ENCODE results near the gene CAMTA2.
"Not testable (repeated sequence)": the region's sequence is repeated elsewhere in the genome, so short reads cannot be mapped to it uniquely, and the experiment has no call there.

CAMTA2 gene, protein sequence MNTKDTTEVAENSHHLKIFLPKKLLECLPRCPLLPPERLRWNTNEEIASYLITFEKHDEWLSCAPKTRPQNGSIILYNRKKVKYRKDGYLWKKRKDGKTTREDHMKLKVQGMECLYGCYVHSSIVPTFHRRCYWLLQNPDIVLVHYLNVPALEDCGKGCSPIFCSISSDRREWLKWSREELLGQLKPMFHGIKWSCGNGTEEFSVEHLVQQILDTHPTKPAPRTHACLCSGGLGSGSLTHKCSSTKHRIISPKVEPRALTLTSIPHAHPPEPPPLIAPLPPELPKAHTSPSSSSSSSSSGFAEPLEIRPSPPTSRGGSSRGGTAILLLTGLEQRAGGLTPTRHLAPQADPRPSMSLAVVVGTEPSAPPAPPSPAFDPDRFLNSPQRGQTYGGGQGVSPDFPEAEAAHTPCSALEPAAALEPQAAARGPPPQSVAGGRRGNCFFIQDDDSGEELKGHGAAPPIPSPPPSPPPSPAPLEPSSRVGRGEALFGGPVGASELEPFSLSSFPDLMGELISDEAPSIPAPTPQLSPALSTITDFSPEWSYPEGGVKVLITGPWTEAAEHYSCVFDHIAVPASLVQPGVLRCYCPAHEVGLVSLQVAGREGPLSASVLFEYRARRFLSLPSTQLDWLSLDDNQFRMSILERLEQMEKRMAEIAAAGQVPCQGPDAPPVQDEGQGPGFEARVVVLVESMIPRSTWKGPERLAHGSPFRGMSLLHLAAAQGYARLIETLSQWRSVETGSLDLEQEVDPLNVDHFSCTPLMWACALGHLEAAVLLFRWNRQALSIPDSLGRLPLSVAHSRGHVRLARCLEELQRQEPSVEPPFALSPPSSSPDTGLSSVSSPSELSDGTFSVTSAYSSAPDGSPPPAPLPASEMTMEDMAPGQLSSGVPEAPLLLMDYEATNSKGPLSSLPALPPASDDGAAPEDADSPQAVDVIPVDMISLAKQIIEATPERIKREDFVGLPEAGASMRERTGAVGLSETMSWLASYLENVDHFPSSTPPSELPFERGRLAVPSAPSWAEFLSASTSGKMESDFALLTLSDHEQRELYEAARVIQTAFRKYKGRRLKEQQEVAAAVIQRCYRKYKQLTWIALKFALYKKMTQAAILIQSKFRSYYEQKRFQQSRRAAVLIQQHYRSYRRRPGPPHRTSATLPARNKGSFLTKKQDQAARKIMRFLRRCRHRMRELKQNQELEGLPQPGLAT

GRCh38 chr17:4986951-4987766, at the start of gene CAMTA2:
Gene CAMTA2 (minus strand): TSS chr17:4987675. CDS start chr17:4986222, 1,453 bp downstream.
- H3K27me3 ChIP-seq (ENCODE audit: control insufficient read depth, insufficient read depth, low read length) = no peaks in the 10 kb centered on the region
- peak within 1 kb of the TSS; percentile 82 for H3K4me3 ChIP-seq (ENCODE audit: low read depth, low read length)
- no peaks in the 10 kb centered on the region for H3K9me3 ChIP-seq (ENCODE audit: control insufficient read depth, insufficient read depth, low read length)
- peaks cover 4% of the 10 kb centered on the region for H3K4me1 ChIP-seq (ENCODE audit: control insufficient read depth, insufficient read depth, low read length)
- H3K9ac ChIP-seq (ENCODE audit: low read depth, low read length) = peak within 1 kb of the TSS; percentile 54
- H3K36me3 ChIP-seq (ENCODE audit: control insufficient read depth, insufficient read depth, low read length) = no peaks in the 10 kb centered on the region

GRCh38 chr17:5035315-5035714, 47.8 kb upstream of the CAMTA2 start, which contains the start of gene SLC52A1:
Gene SLC52A1 (minus strand): TSS chr17:5035426. CDS start chr17:5034606, 820 bp downstream.
- no peaks in the 10 kb centered on the region for H3K27me3 ChIP-seq (ENCODE audit: control insufficient read depth, insufficient read depth, low read length)
- no peaks in the 10 kb centered on the region for H3K9me3 ChIP-seq (ENCODE audit: control insufficient read depth, insufficient read depth, low read length)
- no peaks in the 10 kb centered on the region for H3K4me1 ChIP-seq (ENCODE audit: control insufficient read depth, insufficient read depth, low read length)
- no peaks in the 10 kb centered on the region for H3K36me3 ChIP-seq (ENCODE audit: control insufficient read depth, insufficient read depth, low read length)
- H3K4me3 ChIP-seq (ENCODE audit: low read depth, low read length) = peak within 1 kb of the TSS; percentile 39
- H3K9ac ChIP-seq (ENCODE audit: low read depth, low read length) = no peak within 1 kb of the TSS

GRCh38 chr17:5034651-5035050, 47.2 kb upstream of the CAMTA2 start:
- H3K4me3 ChIP-seq (ENCODE audit: low read depth, low read length) = peak overlapping the region; percentile 39
- no peaks in the 10 kb centered on the region for H3K4me1 ChIP-seq (ENCODE audit: control insufficient read depth, insufficient read depth, low read length)
- H3K27me3 ChIP-seq (ENCODE audit: control insufficient read depth, insufficient read depth, low read length) = no peaks in the 10 kb centered on the region
- no peaks in the 10 kb centered on the region for H3K9me3 ChIP-seq (ENCODE audit: control insufficient read depth, insufficient read depth, low read length)
- no peak overlapping the region for H3K9ac ChIP-seq (ENCODE audit: low read depth, low read length)
- H3K36me3 ChIP-seq (ENCODE audit: control insufficient read depth, insufficient read depth, low read length) = no peaks in the 10 kb centered on the region

GRCh38 chr17:5034063-5034462, 46.6 kb upstream of the CAMTA2 start:
- Histone ChIP-seq H3K9me3 (ENCODE audit: control insufficient read depth, insufficient read depth, low read length) (no peaks in the 10 kb centered on the region), H3K27me3 (ENCODE audit: control insufficient read depth, insufficient read depth, low read length) (no peaks in the 10 kb centered on the region), H3K4me1 (ENCODE audit: control insufficient read depth, insufficient read depth, low read length) (no peaks in the 10 kb centered on the region), H3K36me3 (ENCODE audit: control insufficient read depth, insufficient read depth, low read length) (no peaks in the 10 kb centered on the region), H3K9ac (ENCODE audit: low read depth, low read length) (no peak overlapping the region), H3K4me3 (ENCODE audit: low read depth, low read length) (no peak overlapping the region)

GRCh38 chr17:5033352-5034015, 46.0 kb upstream of the CAMTA2 start:
- H3K4me3 ChIP-seq (ENCODE audit: low read depth, low read length) = no peak overlapping the region
- H3K4me1 ChIP-seq (ENCODE audit: control insufficient read depth, insufficient read depth, low read length) = no peaks in the 10 kb centered on the region
- H3K9ac ChIP-seq (ENCODE audit: low read depth, low read length) = no peak overlapping the region
- H3K36me3 ChIP-seq (ENCODE audit: control insufficient read depth, insufficient read depth, low read length) = no peaks in the 10 kb centered on the region
- H3K27me3 ChIP-seq (ENCODE audit: control insufficient read depth, insufficient read depth, low read length) = no peaks in the 10 kb centered on the region
- H3K9me3 ChIP-seq (ENCODE audit: control insufficient read depth, insufficient read depth, low read length) = no peaks in the 10 kb centered on the region

GRCh38 chr17:5032865-5033264, 45.4 kb upstream of the CAMTA2 start:
- H3K36me3 ChIP-seq (ENCODE audit: control insufficient read depth, insufficient read depth, low read length) = no peaks in the 10 kb centered on the region
- H3K9me3 ChIP-seq (ENCODE audit: control insufficient read depth, insufficient read depth, low read length) = no peaks in the 10 kb centered on the region
- no peak overlapping the region for H3K9ac ChIP-seq (ENCODE audit: low read depth, low read length)
- H3K4me3 ChIP-seq (ENCODE audit: low read depth, low read length) = no peak overlapping the region
- no peaks in the 10 kb centered on the region for H3K4me1 ChIP-seq (ENCODE audit: control insufficient read depth, insufficient read depth, low read length)
- no peaks in the 10 kb centered on the region for H3K27me3 ChIP-seq (ENCODE audit: control insufficient read depth, insufficient read depth, low read length)

DNA sequence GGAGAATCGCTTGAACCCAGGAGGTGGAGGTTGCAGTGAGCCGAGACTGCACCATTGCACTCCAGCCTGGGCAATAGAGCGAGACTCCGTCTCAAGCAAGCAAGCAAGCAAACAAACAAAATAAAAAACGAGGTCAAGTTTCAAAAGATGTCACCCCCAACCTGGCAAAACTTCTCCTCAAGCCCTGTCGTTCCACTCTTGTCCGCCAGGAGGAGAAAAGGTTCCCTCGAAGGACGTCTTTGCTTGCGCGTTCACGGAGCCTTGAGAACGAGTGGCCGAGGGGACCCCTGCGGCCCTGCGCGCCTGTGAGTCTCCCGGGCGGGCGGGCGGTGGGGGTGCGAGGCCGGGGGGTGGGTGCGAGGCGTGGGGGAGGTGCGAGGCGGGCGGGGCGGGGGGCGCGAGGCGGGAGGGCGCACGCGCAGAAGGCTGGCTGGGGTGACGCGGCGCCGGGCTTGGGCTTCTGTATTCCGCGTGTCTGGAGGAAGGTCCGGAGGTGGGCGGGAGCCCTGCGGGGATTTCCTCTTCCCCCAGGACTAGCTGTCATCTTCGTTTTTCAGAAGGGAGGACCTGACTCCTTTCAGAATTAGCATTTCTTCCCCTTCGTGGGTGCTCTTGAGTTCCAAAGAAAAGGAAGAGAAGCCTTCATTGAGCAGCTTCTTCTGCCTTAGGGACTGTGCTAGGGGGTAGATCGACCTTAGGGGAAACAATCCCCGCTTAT, 44.0 kb upstream of the CAMTA2 start:
- Histone ChIP-seq H3K4me1 (ENCODE audit: control insufficient read depth, insufficient read depth, low read length) (no peaks in the 10 kb centered on the region), H3K27me3 (ENCODE audit: control insufficient read depth, insufficient read depth, low read length) (no peaks in the 10 kb centered on the region), H3K9me3 (ENCODE audit: control insufficient read depth, insufficient read depth, low read length) (no peaks in the 10 kb centered on the region), H3K4me3 (ENCODE audit: low read depth, low read length) (peak overlapping the region; percentile 47), H3K9ac (ENCODE audit: low read depth, low read length) (no peak overlapping the region), H3K36me3 (ENCODE audit: control insufficient read depth, insufficient read depth, low read length) (no peaks in the 10 kb centered on the region)

DNA sequence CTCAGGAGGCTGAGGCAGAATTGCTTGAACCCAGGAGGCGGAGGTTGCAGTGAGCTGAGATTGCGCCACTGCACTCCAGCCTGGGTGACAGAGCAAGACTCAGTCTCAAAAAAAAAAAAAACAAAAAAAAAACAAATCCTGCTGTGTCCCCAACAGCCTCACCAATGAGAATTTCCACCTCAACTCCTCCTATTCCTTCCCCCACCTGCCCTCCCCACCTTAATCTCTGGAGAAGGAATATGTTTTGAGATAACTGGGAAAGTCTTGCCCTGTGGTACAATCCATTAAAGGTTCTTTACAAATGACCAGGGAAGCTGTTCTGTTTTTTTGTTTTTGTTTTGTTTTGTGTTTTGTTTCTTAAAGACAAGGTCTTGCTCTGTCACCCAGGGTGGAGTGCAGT, 42.7 kb upstream of the CAMTA2 start:
- H3K36me3 ChIP-seq (ENCODE audit: control insufficient read depth, insufficient read depth, low read length); H3K4me1 ChIP-seq (ENCODE audit: control insufficient read depth, insufficient read depth, low read length); H3K9ac ChIP-seq (ENCODE audit: low read depth, low read length); H3K27me3 ChIP-seq (ENCODE audit: control insufficient read depth, insufficient read depth, low read length); H3K4me3 ChIP-seq (ENCODE audit: low read depth, low read length); H3K9me3 ChIP-seq (ENCODE audit: control insufficient read depth, insufficient read depth, low read length): not testable (repeated sequence)

DNA sequence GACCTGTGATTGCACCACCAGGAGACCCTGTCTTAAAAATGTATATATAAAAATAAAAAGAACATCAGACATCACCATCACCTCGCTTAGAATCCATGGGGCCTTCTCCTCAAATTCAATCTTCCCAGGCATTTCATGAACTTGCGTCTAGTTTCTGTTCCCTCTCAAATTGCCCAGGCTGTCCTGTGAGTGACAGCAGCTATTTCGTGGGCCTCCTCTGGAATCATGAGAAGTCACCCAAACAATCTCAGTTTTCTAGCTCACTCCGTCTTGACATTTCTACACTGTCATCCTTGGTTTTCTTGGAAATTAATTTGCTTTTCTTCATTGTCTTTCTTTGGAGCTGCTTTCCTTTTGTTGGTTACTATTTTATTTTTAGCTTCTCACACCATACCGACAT, 40.4 kb upstream of the CAMTA2 start:
- H3K4me3 ChIP-seq (ENCODE audit: low read depth, low read length) = no peak overlapping the region
- H3K4me1 ChIP-seq (ENCODE audit: control insufficient read depth, insufficient read depth, low read length) = no peaks in the 10 kb centered on the region
- no peaks in the 10 kb centered on the region for H3K9me3 ChIP-seq (ENCODE audit: control insufficient read depth, insufficient read depth, low read length)
- no peak overlapping the region for H3K9ac ChIP-seq (ENCODE audit: low read depth, low read length)
- no peaks in the 10 kb centered on the region for H3K27me3 ChIP-seq (ENCODE audit: control insufficient read depth, insufficient read depth, low read length)
- peaks cover 10% of the 10 kb centered on the region for H3K36me3 ChIP-seq (ENCODE audit: control insufficient read depth, insufficient read depth, low read length)

- no peak overlapping the region for H3K9ac ChIP-seq (ENCODE audit: low read depth, low read length)
- H3K4me3 ChIP-seq (ENCODE audit: low read depth, low read length) = no peak overlapping the region
- H3K36me3 ChIP-seq (ENCODE audit: control insufficient read depth, insufficient read depth, low read length) = peaks cover 13% of the 10 kb centered on the region
- no peaks in the 10 kb centered on the region for H3K9me3 ChIP-seq (ENCODE audit: control insufficient read depth, insufficient read depth, low read length)
- H3K4me1 ChIP-seq (ENCODE audit: control insufficient read depth, insufficient read depth, low read length) = no peaks in the 10 kb centered on the region
- H3K27me3 ChIP-seq (ENCODE audit: control insufficient read depth, insufficient read depth, low read length) = no peaks in the 10 kb centered on the region
These were observed 39.8 kb upstream of the CAMTA2 start for GRCh38 chr17:5027299-5027698.

Data from iPS-15b (cell line).